Spinal cord (tissue), 10 donors: ENCODE data around the gene DNAJC4. TPM values are rescaled to one million over a fixed set of nuclear protein-coding genes. Genes with fewer than 3 reads are reported as not detected.

ENCODE experiments used
- DNase-seq, 6 donors: peaks; one replicate each; pipeline versions ENCODE4 v3.0.0 to v3.0.0-alpha.2; 2013 to 2015; ENCODE audit warnings: low spot score in 6 of 6, low read depth in 4 of 6
- H3K27ac ChIP-seq: one replicate; pipeline ENCODE4 v1.5.1; 2013; ENCODE audit warnings: low read depth, low read length, control low read depth
- H3K27me3 ChIP-seq: one replicate; pipeline ENCODE4 v1.6.1; 2013; ENCODE audit warnings: low read length; ENCODE audit not compliant: control insufficient read depth, insufficient read depth
- H3K36me3 ChIP-seq: one replicate; pipeline ENCODE4 v1.6.1; 2013; ENCODE audit warnings: low read length; ENCODE audit not compliant: control insufficient read depth, insufficient read depth
- H3K4me1 ChIP-seq: one replicate; pipeline ENCODE4 v1.6.1; 2013; ENCODE audit warnings: low read length; ENCODE audit not compliant: control insufficient read depth, insufficient read depth
- H3K4me3 ChIP-seq: one replicate; pipeline ENCODE4 v1.5.1; 2013; ENCODE audit warnings: low read depth, low read length, control low read depth
- H3K9me3 ChIP-seq: one replicate; pipeline ENCODE4 v1.6.1; 2013; ENCODE audit warnings: low read length; ENCODE audit not compliant: control insufficient read depth, insufficient read depth
- WGBS: methylation state at CpG from one replicate; pipeline ENCODE4 v1.1.5; 2013; ENCODE audit warnings: missing lambda C conversion rate; ENCODE audit not compliant: insufficient coverage; 5-methylcytosine and 5-hydroxymethylcytosine counted together
- polyA plus RNA-seq, 2 donors: library from polyadenylated mRNA; unstranded; fragments of 120-200 nt; gene quantifications; one replicate each; pipeline ENCODE4 v1.2.1, GENCODE V29; 2013; ENCODE audit not compliant: insufficient read length in 2 of 2
- total RNA-seq, 2 donors: library from RNA; depleted of rRNA in 1 of 2; stranded (reverse); fragments of 120-200 nt in 1 of 2; fragments of >200 nt in 1 of 2; gene quantifications; one replicate each; pipeline versions ENCODE4 v1.2.3 to v1.2.4, GENCODE V29; 2013 to 2014
- donor health status: healthy.

DNAJC4 gene
- total and polyA plus RNA-seq, 4 donors, result 14.7 to 77.4 (median 44.9) TPM

DNA sequence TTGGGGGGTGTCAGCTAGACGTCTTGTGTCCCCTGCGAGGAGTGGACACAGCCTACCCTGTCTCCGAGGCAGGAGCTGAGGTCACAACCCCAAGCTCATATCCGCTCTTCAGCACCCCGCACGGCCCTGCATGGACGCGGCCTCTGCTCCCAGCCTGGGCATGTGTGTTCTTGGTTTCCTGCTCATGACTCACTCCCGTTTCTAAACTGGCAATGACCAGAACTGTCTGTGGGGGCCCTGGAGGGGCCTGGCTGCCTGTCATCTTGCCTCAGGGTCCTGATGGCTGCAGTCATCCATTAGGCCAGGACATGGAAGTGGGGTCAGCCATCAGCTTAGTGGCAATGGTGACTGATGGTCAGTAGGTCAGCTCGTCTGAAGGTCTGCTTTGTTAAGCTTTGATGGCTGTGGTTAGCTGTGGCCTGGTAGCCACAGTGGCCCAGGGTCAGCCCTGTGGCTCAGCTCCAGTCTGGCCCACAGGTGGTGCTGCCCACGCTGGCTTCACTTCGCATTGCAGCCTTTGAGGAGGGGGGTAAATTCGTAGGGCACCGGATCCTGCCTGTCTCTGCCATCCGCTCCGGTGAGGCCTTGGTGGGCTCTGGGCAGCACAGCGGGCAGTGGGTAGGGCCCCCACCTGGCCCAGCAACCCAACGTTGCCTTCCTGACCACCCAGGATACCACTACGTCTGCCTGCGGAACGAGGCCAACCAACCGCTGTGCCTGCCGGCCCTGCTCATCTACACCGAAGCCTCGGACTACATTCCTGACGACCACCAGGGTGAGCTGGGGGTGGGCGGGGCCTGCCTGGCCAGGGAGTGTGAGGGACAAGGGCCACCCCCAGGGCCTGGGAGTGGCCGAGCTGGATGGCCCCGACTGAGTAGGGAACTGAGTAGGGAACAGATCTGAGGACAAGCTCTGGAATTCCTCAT, 32.9 kb downstream of the DNAJC4 start:
- Histone ChIP-seq H3K36me3 (peaks cover 88% of the 10 kb centered on the region), H3K4me1 (peaks cover 14% of the 10 kb centered on the region), H3K27me3 (no peaks in the 10 kb centered on the region), H3K9me3 (no peaks in the 10 kb centered on the region), H3K27ac (no peak overlapping the region), H3K4me3 (no peak overlapping the region)
- no peak for DNase-seq
- 75% methylated on average over 28 of the region's 29 CpGs for WGBS

GRCh38 chr11:64263947-64264317, 33.6 kb downstream of the DNAJC4 start:
- Histone ChIP-seq H3K36me3 (peaks cover 85% of the 10 kb centered on the region), H3K4me3 (no peak overlapping the region), H3K9me3 (no peaks in the 10 kb centered on the region), H3K27me3 (no peaks in the 10 kb centered on the region), H3K27ac (no peak overlapping the region), H3K4me1 (peaks cover 20% of the 10 kb centered on the region)
- DNase-seq, result no peak
- WGBS, result 79% methylated on average over 7 of the region's 8 CpGs

DNA sequence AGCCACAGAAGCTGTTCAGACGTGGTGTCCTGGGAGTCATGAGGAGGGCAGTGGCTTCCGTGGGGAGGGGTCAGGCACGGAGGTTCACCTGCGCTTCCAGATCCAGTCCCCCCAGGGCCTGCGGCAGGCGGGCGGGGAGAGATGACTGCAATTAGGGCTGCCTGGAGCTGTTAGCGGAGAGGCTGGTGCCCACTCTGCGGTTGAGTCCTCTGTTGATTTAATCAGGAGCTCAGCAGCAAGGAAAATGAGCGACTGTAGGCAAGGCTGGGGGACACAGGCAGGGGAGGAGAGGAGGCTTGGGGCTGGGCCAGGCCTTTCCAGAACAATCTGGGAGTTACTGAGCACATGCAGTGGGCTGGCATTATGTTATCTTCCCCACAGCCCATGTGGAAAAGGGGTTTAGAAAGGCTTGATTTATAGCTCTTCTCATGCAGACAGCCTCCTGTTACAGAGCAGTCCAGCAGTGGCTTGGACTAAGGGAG, 34.1 kb downstream of the DNAJC4 start:
- WGBS, result 69% methylated on average over 10 of the region's 10 CpGs

DNA sequence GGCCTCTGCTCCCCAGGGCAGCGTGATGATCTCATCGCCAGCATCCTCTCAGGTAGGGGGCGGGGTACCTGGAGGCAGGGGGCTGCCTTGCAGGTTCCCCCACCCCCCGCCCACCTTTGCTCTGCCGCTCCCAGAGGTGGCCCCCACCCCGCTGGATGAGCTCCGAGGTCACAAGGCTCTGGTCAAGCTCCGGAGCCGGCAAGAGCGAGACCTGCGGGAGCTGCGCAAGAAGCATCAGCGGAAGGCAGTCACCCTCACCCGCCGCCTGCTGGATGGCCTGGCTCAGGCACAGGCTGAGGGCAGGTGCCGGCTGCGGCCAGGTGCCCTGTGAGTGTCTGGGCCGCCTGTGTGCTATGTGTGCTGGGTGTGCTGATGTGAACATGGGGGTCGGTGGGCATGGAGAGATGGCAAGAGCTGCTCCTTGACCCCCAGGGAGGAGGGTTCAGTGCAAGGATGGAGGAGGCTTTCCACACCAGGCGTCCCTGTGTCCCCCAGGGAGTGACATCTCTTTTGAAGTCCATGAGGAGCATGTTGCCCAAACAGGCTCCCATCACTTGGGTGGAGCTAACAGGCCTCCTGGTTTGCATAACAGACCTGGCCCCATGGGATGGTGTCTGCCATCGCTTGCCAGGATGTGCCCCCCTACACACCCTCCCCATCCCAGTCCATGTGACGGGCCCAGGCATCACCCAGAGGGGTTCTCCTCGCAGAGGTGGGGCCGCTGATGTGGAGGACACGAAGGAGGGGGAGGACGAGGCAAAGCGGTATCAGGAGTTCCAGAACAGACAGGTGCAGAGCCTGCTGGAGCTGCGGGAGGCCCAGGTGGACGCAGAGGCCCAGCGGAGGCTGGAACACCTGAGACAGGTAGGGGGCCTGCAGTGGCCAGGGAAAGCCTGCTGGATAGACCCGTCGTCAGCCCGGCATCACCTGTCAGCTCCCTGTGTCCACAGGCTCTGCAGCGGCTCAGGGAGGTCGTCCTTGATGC, 35.1 kb downstream of the DNAJC4 start:
- H3K4me1 ChIP-seq, result peaks cover 32% of the 10 kb centered on the region
- no peak overlapping the region for H3K4me3 ChIP-seq
- H3K36me3 ChIP-seq, result peaks cover 73% of the 10 kb centered on the region
- WGBS, result 94% methylated on average over 35 of the region's 35 CpGs
- no peak overlapping the region for H3K27ac ChIP-seq
- DNase-seq, result no peak
- H3K27me3 ChIP-seq, result no peaks in the 10 kb centered on the region
- H3K9me3 ChIP-seq, result no peaks in the 10 kb centered on the region

More for the DNA sequence above, 34.1 kb downstream of the DNAJC4 start:
- no peaks in the 10 kb centered on the region for H3K27me3 ChIP-seq
- no peak for DNase-seq
- H3K4me3 ChIP-seq, result no peak overlapping the region
- H3K27ac ChIP-seq, result no peak overlapping the region
- peaks cover 24% of the 10 kb centered on the region for H3K4me1 ChIP-seq
- H3K36me3 ChIP-seq, result peaks cover 80% of the 10 kb centered on the region
- H3K9me3 ChIP-seq, result no peaks in the 10 kb centered on the region

DNA sequence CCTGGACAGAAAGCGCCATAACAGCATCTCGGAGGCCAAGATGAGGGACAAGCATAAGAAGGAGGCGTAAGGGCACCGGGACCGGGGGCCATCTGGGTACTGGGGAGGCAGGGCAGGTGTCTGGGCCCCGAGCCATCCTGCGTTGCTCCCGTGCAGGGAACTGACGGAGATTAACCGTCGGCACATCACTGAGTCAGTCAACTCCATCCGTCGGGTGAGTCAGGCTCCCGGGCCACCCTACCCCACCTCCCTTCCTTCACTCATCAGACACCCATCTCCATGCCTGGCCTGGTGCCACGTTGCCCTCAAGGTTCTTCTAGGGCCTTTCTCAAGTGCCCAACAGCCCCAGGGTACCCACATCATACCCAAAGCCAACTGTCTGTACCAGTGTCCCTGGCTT, 36.0 kb downstream of the DNAJC4 start:
- H3K36me3 ChIP-seq, result peaks cover 70% of the 10 kb centered on the region
- peaks cover 36% of the 10 kb centered on the region for H3K4me1 ChIP-seq
- no peak overlapping the region for H3K4me3 ChIP-seq
- DNase-seq, result no peak
- H3K27me3 ChIP-seq, result no peaks in the 10 kb centered on the region
- 91% methylated on average over 12 of the region's 15 CpGs for WGBS
- H3K27ac ChIP-seq, result no peak overlapping the region
- H3K9me3 ChIP-seq, result no peaks in the 10 kb centered on the region

DNA sequence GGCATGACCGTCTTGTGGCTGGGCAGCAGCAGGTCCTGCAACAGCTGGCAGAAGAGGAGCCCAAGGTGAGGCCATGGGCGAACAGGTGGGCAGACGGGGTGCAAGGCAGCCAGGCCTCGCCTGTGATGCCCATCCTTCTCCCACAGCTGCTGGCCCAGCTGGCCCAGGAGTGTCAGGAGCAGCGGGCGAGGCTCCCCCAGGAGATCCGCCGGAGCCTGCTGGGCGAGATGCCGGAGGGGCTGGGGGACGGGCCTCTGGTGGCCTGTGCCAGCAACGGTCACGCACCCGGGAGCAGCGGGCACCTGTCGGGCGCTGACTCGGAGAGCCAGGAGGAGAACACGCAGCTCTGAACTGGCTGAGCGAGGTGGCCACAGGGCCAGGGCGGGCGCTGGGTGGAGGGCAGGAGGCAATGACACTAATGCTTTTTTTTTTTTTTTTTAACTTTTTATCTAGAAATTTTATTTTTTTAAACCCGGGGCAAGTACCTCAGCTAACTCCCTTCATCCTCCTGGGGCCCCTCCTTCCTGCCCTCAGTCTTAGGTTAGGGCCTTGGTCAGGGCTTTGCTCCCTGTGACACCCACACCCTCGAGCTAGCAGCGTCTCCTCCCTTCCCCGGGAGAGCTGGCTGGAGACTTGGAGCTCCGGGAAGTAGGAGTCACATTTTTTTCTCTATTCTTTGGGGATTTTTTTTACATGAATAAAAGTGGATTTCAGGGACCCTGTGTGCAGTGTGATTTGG, 37.0 kb downstream of the DNAJC4 start:
- H3K27ac ChIP-seq, result no peak overlapping the region
- H3K4me3 ChIP-seq, result no peak overlapping the region
- DNase-seq, result no peak
- no peaks in the 10 kb centered on the region for H3K27me3 ChIP-seq
- H3K9me3 ChIP-seq, result no peaks in the 10 kb centered on the region
- WGBS, result 75% methylated on average over 18 of the region's 27 CpGs
- H3K4me1 ChIP-seq, result peaks cover 47% of the 10 kb centered on the region
- peaks cover 64% of the 10 kb centered on the region for H3K36me3 ChIP-seq

GRCh38 chr11:64268025-64268892, 37.9 kb downstream of the DNAJC4 start:
- H3K4me3 ChIP-seq, result peak overlapping the region; percentile 57
- peaks cover 56% of the 10 kb centered on the region for H3K36me3 ChIP-seq
- DNase-seq, result peak in 1 of 6 donors; percentile 49
- WGBS, result 73% methylated on average over 22 of the region's 23 CpGs
- H3K9me3 ChIP-seq, result no peaks in the 10 kb centered on the region
- peak overlapping the region; percentile 98 for H3K27ac ChIP-seq
- peaks cover 50% of the 10 kb centered on the region for H3K4me1 ChIP-seq
- no peaks in the 10 kb centered on the region for H3K27me3 ChIP-seq

GRCh38 chr11:64268893-64269539, 38.7 kb downstream of the DNAJC4 start:
- peaks cover 48% of the 10 kb centered on the region for H3K4me1 ChIP-seq
- H3K27me3 ChIP-seq, result no peaks in the 10 kb centered on the region
- H3K9me3 ChIP-seq, result no peaks in the 10 kb centered on the region
- H3K36me3 ChIP-seq, result peaks cover 54% of the 10 kb centered on the region
- peak overlapping the region; percentile 98 for H3K27ac ChIP-seq
- peak overlapping the region; percentile 57 for H3K4me3 ChIP-seq
- 2% methylated on average over 34 of the region's 34 CpGs for WGBS
- DNase-seq, result no peak
